OCI-LY3 (cell line): ENCODE results near the gene PARP12.

Source experiments
- H2AFZ ChIP-seq: fragments of 200-600, 300-600 bp; shearing (Covaris generic); 2 replicates; pipeline ENCODE4 v1.6.0; 2014; ENCODE audit warnings: antibody characterized with exemption, low read depth, low read length
- H3K27ac ChIP-seq: fragments of 200-600, 300-600 bp; sonication (generic); 2 replicates; pipeline ENCODE4 v1.5.1; 2014; ENCODE audit warnings: mild to moderate bottlenecking, low read length, moderate library complexity, mixed read lengths
- H3K27me3 ChIP-seq: fragments of 200-600, 300-600 bp; sonication (generic); 2 replicates; pipeline ENCODE4 v1.6.1; 2014; ENCODE audit warnings: low read depth, low read length, mixed read lengths
- H3K36me3 ChIP-seq: fragments of 200-600, 300-600 bp; sonication (generic); replicated peaks from 2 replicates; pipeline ENCODE3; 2014; ENCODE audit warnings: low read depth, low read length, mixed read lengths
- H3K4me1 ChIP-seq: fragments of 300-600, 200-600 bp; sonication (generic); 2 replicates; pipeline ENCODE4 v1.6.1; 2014; ENCODE audit warnings: low read length, mixed read lengths
- H3K4me2 ChIP-seq: fragments of 200-600, 300-600 bp; sonication (generic); 2 replicates; pipeline ENCODE4 v1.6.1; 2014; ENCODE audit warnings: low read length, mixed read lengths
- H3K4me3 ChIP-seq: fragments of 300-600, 200-600 bp; sonication (generic); 2 replicates; pipeline ENCODE4 v1.5.1; 2014; ENCODE audit warnings: antibody characterized with exemption, mild to moderate bottlenecking, low read length, moderate library complexity
- H3K79me2 ChIP-seq: fragments of 300-600, 200-600 bp; shearing (Covaris generic); 2 replicates; pipeline ENCODE4 v1.6.1; 2014; ENCODE audit warnings: mild to moderate bottlenecking, low read length, mixed read lengths
- H3K9ac ChIP-seq: fragments of 300-600, 200-600 bp; shearing (Covaris generic); 2 replicates; pipeline ENCODE4 v1.6.0; 2014; ENCODE audit warnings: mild to moderate bottlenecking, low read length, moderate library complexity
- H3K9me3 ChIP-seq: fragments of 200-600, 300-600 bp; shearing (Covaris generic); 2 replicates; pipeline ENCODE4 v1.6.1; 2014; ENCODE audit warnings: low read length, mixed read lengths; ENCODE audit not compliant: insufficient read depth
- H4K20me1 ChIP-seq: fragments of 200-600, 300-600 bp; sonication (generic); 2 replicates; pipeline ENCODE4 v1.6.1; 2016; ENCODE audit warnings: low read length, mixed read lengths; ENCODE audit not compliant: insufficient read depth
- CTCF ChIP-seq: fragments of 200-600, 300-600 bp; sonication (generic); IDR thresholded peaks from 2 replicates; pipeline ENCODE4 v1.5.1; 2014; ENCODE audit warnings: antibody characterized with exemption, low read length, low read depth
- EZH2phosphoT487 ChIP-seq: fragments of 200-600 bp; shearing (Covaris generic); IDR thresholded peaks from 2 replicates; pipeline ENCODE4 v1.6.1; 2018; ENCODE audit warnings: antibody characterized with exemption, mixed run types, low read depth

The PARP12 gene

DNA sequence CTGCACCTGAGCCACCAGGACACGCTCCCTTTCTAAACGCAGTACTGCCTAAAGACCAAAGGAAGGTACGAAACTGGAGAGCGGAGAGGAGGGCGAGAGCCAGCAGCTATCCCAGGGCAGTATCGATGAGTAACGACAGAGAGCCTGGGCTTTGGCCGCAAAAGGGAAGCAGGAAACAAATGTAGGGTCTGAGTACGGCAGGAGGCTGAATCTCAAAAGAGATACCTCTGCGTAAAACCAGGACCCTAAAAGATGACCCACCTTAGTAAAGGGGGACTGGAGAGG lies 20.4 kb downstream of the PARP12 start:
- H3K27me3 ChIP-seq, result no peaks in the 10 kb centered on the region

GRCh38 chr7:140041659-140042385 lies 20.9 kb downstream of the PARP12 start:
- Histone ChIP-seq H3K9me3 (no peaks in the 10 kb centered on the region), H3K27ac (no peak overlapping the region), H2AFZ (no peak overlapping the region), H3K9ac (no peak overlapping the region), H3K36me3 (no peaks in the 10 kb centered on the region), H4K20me1 (no peaks in the 10 kb centered on the region), H3K27me3 (no peaks in the 10 kb centered on the region), H3K4me2 (no peak overlapping the region), H3K79me2 (no peaks in the 10 kb centered on the region), H3K4me3 (no peak overlapping the region), H3K4me1 (no peaks in the 10 kb centered on the region)
- TF ChIP-seq EZH2phosphoT487 (no peak), CTCF (no peak)

More for the DNA sequence above, 20.4 kb downstream of the PARP12 start:
- Histone ChIP-seq H3K4me2 (no peak overlapping the region), H3K36me3 (no peaks in the 10 kb centered on the region), H3K9me3 (no peaks in the 10 kb centered on the region), H3K4me3 (no peak overlapping the region), H4K20me1 (no peaks in the 10 kb centered on the region), H3K27ac (no peak overlapping the region), H3K4me1 (no peaks in the 10 kb centered on the region), H3K79me2 (no peaks in the 10 kb centered on the region), H2AFZ (no peak overlapping the region), H3K9ac (no peak overlapping the region)
- no peak for TF ChIP-seq EZH2phosphoT487
- TF ChIP-seq CTCF, result no peak

DNA sequence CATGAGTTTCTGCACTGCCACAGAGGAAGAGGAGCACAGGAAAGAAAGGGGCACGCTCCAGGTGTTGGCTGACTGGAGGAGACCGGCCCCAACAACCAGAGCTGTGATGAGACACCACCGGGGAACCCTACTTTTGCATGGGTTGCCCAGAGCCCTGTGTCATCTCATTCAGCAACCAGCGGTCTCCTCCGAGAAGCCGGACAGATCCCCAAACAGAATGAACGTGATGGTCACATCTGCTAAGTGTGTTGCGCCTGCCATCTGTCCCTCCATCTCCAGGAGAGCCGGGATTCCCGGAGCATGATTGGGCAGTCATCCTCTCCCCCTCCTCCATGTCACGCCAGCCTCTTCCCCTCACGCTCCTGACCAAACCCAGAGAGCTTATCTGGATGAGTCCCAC lies 22.9 kb downstream of the PARP12 start:
- H2AFZ ChIP-seq, result no peak overlapping the region
- H3K79me2 ChIP-seq, result no peaks in the 10 kb centered on the region
- H3K4me1 ChIP-seq, result peaks cover 8% of the 10 kb centered on the region
- no peak overlapping the region for H3K4me2 ChIP-seq
- TF ChIP-seq CTCF (no peak), EZH2phosphoT487 (no peak)
- H3K36me3 ChIP-seq, result no peaks in the 10 kb centered on the region
- H3K27me3 ChIP-seq, result peaks cover 7% of the 10 kb centered on the region; the same call in 1 of the 2 replicates
- no peak overlapping the region for H3K27ac ChIP-seq
- H4K20me1 ChIP-seq, result no peaks in the 10 kb centered on the region
- H3K9me3 ChIP-seq, result no peaks in the 10 kb centered on the region
- H3K9ac ChIP-seq, result no peak overlapping the region
- H3K4me3 ChIP-seq, result no peak overlapping the region

GRCh38 chr7:140039066-140039465 lies 23.7 kb downstream of the PARP12 start:
- peaks cover 7% of the 10 kb centered on the region; the same call in 1 of the 2 replicates for H3K27me3 ChIP-seq
- no peaks in the 10 kb centered on the region for H3K36me3 ChIP-seq
- TF ChIP-seq CTCF (no peak), EZH2phosphoT487 (no peak)
- no peak overlapping the region for H3K4me2 ChIP-seq
- H3K4me3 ChIP-seq, result no peak overlapping the region
- H3K27ac ChIP-seq, result no peak overlapping the region
- peaks cover 8% of the 10 kb centered on the region for H3K4me1 ChIP-seq
- H2AFZ ChIP-seq, result no peak overlapping the region
- no peaks in the 10 kb centered on the region for H3K79me2 ChIP-seq
- H4K20me1 ChIP-seq, result no peaks in the 10 kb centered on the region
- no peaks in the 10 kb centered on the region for H3K9me3 ChIP-seq
- no peak overlapping the region for H3K9ac ChIP-seq
